NCI-H128 (cell line): ENCODE results near the gene TRIB2.

Experiments used
- DNase-seq: peaks from one replicate; lab custom pipeline; 2025; ENCODE audit not compliant: unreplicated experiment; lab: John Stamatoyannopoulos, UW

TRIB2 gene

DNA sequence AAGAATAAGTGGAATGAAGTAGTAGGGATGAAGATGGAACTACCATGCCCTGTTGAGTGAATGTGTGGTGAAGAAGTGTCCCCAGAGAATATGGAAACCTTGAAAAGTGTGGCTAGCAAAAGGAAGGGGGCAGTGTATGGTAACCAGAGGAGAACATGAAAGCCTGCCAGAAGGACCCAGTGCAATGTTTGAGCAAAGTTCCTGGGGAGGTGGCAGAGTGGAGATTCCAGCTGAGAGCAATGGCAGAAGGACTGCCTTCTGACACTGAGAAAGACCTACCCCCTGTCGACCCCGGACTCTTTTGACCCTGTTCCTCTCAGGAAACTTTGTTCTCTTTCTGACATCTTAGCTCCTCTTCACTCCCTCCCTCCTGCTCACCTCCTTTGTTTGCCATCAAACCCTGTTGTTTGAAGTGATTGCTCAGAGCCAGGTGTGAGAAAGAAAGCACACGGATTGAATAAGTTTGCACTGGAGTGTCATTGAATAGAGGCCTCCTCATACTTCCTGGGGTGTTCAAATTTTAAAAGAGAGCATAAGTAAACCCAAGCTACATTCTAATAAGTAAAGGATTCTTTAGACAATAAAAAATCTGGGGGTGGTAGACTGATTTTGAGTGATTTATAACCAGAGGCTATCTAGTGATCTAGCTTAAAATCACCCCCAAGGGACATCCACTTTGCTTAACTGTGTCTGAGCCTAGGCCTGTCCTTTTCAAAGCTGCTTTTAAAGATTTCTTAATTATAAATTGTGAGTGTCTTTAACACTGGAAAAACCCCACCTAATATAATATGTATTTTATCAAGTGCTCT lies 57.1 kb downstream of the TRIB2 start:
- DNase-seq: peak; percentile 33

GRCh38 chr2:12774395-12774727 lies 57.6 kb downstream of the TRIB2 start:
- no peak for DNase-seq

- no peak for DNase-seq
Observed at GRCh38 chr2:12776521-12776961, 59.8 kb downstream of the TRIB2 start.

- DNase-seq: no peak
Observed at GRCh38 chr2:12778369-12778768, 61.6 kb downstream of the TRIB2 start.

GRCh38 chr2:12778811-12779579 lies 62.3 kb downstream of the TRIB2 start:
- DNase-seq: no peak

- DNase-seq: no peak
Observed at GRCh38 chr2:12781329-12781728, 64.6 kb downstream of the TRIB2 start.

GRCh38 chr2:12787891-12788801 lies 71.4 kb downstream of the TRIB2 start:
- DNase-seq: no peak

DNA sequence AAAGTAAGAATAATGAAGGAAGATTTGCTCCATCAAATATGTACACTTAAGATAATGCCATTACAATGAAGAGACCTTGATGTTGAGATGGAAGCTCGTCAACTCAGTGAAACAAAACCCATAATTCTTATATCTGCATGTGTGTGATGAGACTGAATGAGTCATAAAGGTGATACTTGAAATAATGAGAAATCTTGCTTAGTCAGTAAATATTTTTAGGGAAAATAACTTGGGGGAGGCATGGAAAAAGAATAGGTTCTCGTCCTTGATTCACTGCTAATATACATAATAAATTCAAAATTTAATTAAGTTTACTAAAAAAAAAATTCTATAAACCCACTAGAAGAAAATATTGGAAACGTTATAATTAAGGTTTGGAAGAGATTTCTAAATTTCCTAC lies 75.2 kb downstream of the TRIB2 start:
- no peak for DNase-seq
